Upper lobe of right lung (tissue), 1 donor: ENCODE measurements around the gene HIGD1B. TPM values are rescaled to one million over a fixed set of nuclear protein-coding genes. Genes with fewer than 3 reads are reported as not detected.

Experiments
- ATAC-seq: fragments of 200-7000 bp; cut with Tn5 transposase; one replicate; pipeline ENCODE4 v1.9.1; 2020; ENCODE audit warnings: mild to moderate bottlenecking, moderate library complexity
- DNase-seq: peaks from one replicate; pipeline ENCODE4 v3.0.0-alpha.2; 2020
- H3K27ac ChIP-seq: fragments of 200-600 bp; one replicate; pipeline ENCODE4 v1.8.0; 2022
- H3K27me3 ChIP-seq: fragments of 200-600 bp; one replicate; pipeline ENCODE4 v1.8.0; 2022; ENCODE audit warnings: mild to moderate bottlenecking
- H3K36me3 ChIP-seq: fragments of 200-600 bp; one replicate; pipeline ENCODE4 v1.8.0; 2022
- H3K4me1 ChIP-seq: fragments of 200-600 bp; one replicate; pipeline ENCODE4 v1.8.0; 2022
- H3K4me3 ChIP-seq: fragments of 200-600 bp; one replicate; pipeline ENCODE4 v1.8.0; 2022; ENCODE audit warnings: mild to moderate bottlenecking
- H3K9me3 ChIP-seq: fragments of 200-600 bp; one replicate; pipeline ENCODE4 v1.8.0; 2022
- CTCF ChIP-seq: fragments of 200-600 bp; IDR thresholded peaks from one replicate; pipeline ENCODE4 v1.8.0; 2022; ENCODE audit warnings: antibody characterized with exemption
- intact Hi-C: fragments of 100-400 bp; cut with DNase I; formaldehyde crosslinking; loops from one replicate; pipeline ENCODE4 v1.11.0; 2022
- total RNA-seq: library from RNA; stranded (reverse); fragmentation: NEBNext Ultra II Directional; extraction: Animal tissue kit (Norgen Biotek cat#: 25700); gene quantifications from one replicate; pipeline ENCODE4 v1.2.1, GENCODE V29; 2021
- donor health status: DM: no; HTN: yes; CAD: no; lungs with severe emphysema.

HIGD1B gene
- total RNA-seq, 1 donor from 2014 or later, result 36.4 TPM

DNA sequence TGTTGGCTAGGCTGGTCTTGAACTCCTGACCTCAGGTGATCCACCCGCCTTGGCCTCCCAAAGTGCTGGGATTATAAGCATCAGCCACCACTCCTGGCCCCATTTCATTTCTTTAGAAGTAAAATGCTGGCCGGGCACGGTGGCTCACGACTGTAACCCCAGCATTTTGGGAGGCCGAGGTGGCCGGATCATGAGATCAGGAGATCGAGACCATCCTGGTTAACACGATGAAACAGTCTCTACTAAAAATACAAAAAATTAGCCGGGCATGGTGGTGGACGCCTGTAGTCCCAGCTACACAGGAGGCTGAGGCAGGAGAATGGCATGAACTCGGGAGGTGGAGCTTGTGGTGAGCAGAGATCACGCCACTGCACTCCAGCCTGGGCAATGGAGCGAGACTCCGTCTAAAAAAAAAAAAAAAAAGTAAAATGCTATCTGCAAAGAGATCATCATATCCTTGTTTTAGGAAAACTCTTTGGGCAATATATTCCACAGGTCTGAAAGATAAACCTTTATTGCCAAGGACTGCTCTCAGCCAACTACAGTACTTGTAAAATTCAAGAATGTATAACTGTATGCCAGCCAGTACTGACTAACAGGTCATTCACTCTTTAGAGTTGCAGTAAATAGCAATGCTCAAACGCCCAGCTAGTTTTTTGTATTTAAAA lies 21.4 kb upstream of the HIGD1B start:
- peaks cover 69% of the 10 kb centered on the region for H3K27me3 ChIP-seq
- H3K4me3 ChIP-seq, result no peak overlapping the region
- H3K36me3 ChIP-seq, result no peaks in the 10 kb centered on the region
- no peaks in the 10 kb centered on the region for H3K9me3 ChIP-seq
- peak; percentile 21 for DNase-seq
- intact Hi-C loops, result no loop called here
- no peak overlapping the region for H3K27ac ChIP-seq
- no peak for TF ChIP-seq CTCF
- no peak for ATAC-seq
- H3K4me1 ChIP-seq, result no peaks in the 10 kb centered on the region

DNA sequence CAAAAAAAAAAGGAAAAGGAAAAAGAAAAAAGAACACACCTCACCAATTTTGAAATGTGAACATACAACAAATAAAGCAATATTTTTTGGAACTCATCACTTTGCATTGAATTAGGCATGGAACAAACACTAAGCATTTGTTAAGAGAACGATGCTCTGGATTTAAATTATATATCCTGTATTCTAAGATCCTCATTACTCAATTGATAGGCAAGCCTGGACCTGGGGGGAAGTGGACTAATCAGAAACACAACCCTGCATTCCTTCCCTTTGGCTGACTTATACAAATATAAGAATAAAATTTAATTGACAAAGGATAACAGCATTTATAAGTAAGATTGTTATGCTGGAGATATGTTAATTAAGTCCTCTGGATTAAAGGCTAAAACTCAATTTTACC lies 19.8 kb upstream of the HIGD1B start:
- Histone ChIP-seq H3K36me3 (no peaks in the 10 kb centered on the region), H3K9me3 (no peaks in the 10 kb centered on the region), H3K27ac (no peak overlapping the region), H3K4me1 (no peaks in the 10 kb centered on the region), H3K27me3 (peaks cover 79% of the 10 kb centered on the region), H3K4me3 (peak overlapping the region; percentile 49)
- no peak for DNase-seq
- intact Hi-C loops, result no loop called here
- no peak for TF ChIP-seq CTCF
- ATAC-seq, result no peak

GRCh38 chr17:44828919-44829522 lies 18.7 kb upstream of the HIGD1B start:
- Histone ChIP-seq H3K4me3 (peak overlapping the region; percentile 49), H3K9me3 (no peaks in the 10 kb centered on the region), H3K4me1 (no peaks in the 10 kb centered on the region), H3K36me3 (no peaks in the 10 kb centered on the region), H3K27ac (peak overlapping the region; percentile 71), H3K27me3 (peaks cover 80% of the 10 kb centered on the region)
- DNase-seq (no peak), ATAC-seq (no peak)
- no peak for TF ChIP-seq CTCF
- intact Hi-C loops, result no loop called here

GRCh38 chr17:44829523-44830358 lies 17.9 kb upstream of the HIGD1B start, which contains the start of gene GJC1:
Gene GJC1 (minus strand): TSS chr17:44830287. CDS start chr17:44805817, 24,470 bp downstream.
- no peak for TF ChIP-seq CTCF
- Histone ChIP-seq H3K27ac (peak within 1 kb of the TSS; percentile 71), H3K27me3 (peaks cover 75% of the 10 kb centered on the region), H3K4me3 (peak within 1 kb of the TSS; percentile 49), H3K36me3 (no peaks in the 10 kb centered on the region), H3K4me1 (no peaks in the 10 kb centered on the region), H3K9me3 (no peaks in the 10 kb centered on the region)
- ATAC-seq (peak; percentile 64), DNase-seq (peak; percentile 69)
- intact Hi-C loops, result no loop called here

DNA sequence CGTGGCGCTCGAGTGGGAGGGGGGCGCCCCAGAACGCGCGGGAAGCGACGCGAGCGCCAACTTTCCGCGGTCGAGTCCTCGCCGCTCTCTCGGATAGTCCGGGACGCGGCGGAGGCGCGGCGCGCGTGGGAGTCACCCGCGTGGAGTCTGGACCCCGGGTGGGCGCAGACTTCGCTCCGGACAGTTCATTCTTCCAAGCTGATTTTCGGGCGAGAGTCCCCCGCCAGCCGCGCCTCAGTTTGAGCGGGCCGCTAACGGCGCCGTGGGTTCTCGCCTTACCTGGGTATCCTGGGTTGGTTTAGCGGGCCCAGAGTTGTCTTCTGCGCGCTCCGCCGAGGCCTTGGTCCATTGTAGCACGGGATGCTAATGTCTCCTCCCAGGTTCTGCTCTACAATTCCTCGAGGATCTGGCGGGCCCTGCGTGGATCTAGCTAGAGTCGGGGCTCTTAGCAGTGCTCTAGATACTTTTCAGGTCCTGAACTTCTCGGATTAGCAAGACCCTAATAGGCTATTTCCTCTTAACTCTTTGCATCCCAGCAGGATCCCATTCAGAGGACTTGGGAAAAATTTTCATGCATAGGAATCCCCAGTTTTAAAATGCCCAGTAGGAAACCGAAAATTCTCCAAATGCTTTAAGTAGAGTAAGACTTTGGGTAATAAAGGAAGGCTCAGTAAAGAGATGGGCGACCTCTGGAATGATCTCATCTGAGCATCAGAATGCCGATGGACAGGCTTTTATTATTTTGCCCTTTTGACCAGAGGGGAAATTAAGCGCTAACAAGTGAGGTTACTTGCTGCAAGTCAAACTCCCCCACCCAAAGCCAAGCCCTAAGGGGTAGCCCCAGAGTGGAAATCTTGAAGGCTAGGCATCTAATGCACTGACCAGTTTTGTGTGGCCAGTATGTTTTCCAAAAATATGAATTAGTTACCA lies 17.1 kb upstream of the HIGD1B start:
- H3K4me1 ChIP-seq, result no peaks in the 10 kb centered on the region
- H3K27ac ChIP-seq, result peak overlapping the region; percentile 60
- no peaks in the 10 kb centered on the region for H3K9me3 ChIP-seq
- peak; percentile 62 for DNase-seq
- peak; percentile 48 for ATAC-seq
- H3K4me3 ChIP-seq, result peak overlapping the region; percentile 49
- peaks cover 69% of the 10 kb centered on the region for H3K27me3 ChIP-seq
- no peak for TF ChIP-seq CTCF
- intact Hi-C loops, result no loop called here
- no peaks in the 10 kb centered on the region for H3K36me3 ChIP-seq
